Gastrocnemius medialis (tissue), 4 donors: ENCODE results near the gene ANO6.

Source experiments
- CTCF ChIP-seq, 5 experiments: fragments of 450-650 bp in 3 of 5; fragments of 200-600 bp in 2 of 5; sonication (generic) in 2 of 5; IDR thresholded peaks in 4 of 5; conservative IDR thresholded peaks in 1 of 5; 1 replicate in 4 of 5; 2 replicates in 1 of 5; pipeline ENCODE4 v1.5.1; 2016 to 2019; ENCODE audit warnings: antibody characterized with exemption in 5 of 5, mild to moderate bottlenecking in 3 of 5, moderate library complexity in 3 of 5
- POLR2A ChIP-seq, 2 donors: fragments of 450-650 bp; IDR thresholded peaks; one replicate each; pipeline ENCODE4 v1.6.1; 2017; ENCODE audit warnings: antibody characterized with exemption in 2 of 2, mild to moderate bottlenecking in 2 of 2, moderate library complexity in 2 of 2

- TF ChIP-seq CTCF (IDR thresholded peaks at IDR 0.05 in 4 of 5, conservative IDR thresholded peaks at IDR 0.05 in 1 of 5) (no peak), POLR2A (IDR thresholded peaks at IDR 0.05) (no peak)
These were observed 261.6 kb downstream of the ANO6 start for GRCh38 chr12:45477526-45477925.
